Measurements from ENCODE around the gene PVR.

- no peak for TF ChIP-seq CTCF (IDR thresholded peaks at IDR 0.05; ENCODE audit: borderline replicate concordance, extremely low read depth, low read length, poor library complexity, severe bottlenecking)
- TF ChIP-seq EZH2 (IDR thresholded peaks at IDR 0.05; ENCODE audit: borderline replicate concordance, low read depth, low read length, severe bottlenecking), result no peak
Observed at GRCh38 chr19:44605547-44605946, 38.2 kb upstream of the PVR start.

Data from DND-41 (cell line).